IMR-90 (cell line): ENCODE data around the gene MIEN1. TPM values are rescaled to one million over a fixed set of nuclear protein-coding genes. Genes with fewer than 3 reads are reported as not detected.

ENCODE experiments used
- ATAC-seq: fragments of 200-7000 bp; cut with Tn5 transposase; 2 replicates; pipeline ENCODE4 v1.9.1; 2020; ENCODE audit warnings: low read depth, mild to moderate bottlenecking, moderate library complexity
- BruUV-seq: library from RNA; stranded (reverse); fragments of 400-500 nt; replicated peaks from 2 replicates; lab custom pipeline; 2021; lab: Mats Ljungman, UMichigan
- CTCF ChIA-PET: fragments of 300-600 bp; formaldehyde crosslinking; extraction: SDS; loops from one replicate; lab custom pipeline; 2021; ENCODE audit warnings: antibody characterized with exemption; lab: Yijun Ruan, JAX
- POLR2A ChIA-PET: fragments of 300-600 bp; sonication (Branson Sonifier 250); formaldehyde crosslinking; loops from one replicate; lab custom pipeline; 2022; ENCODE audit warnings: antibody characterized with exemption; ENCODE audit not compliant: unreplicated experiment; lab: Charles Lee
- DNase-seq: peaks from one replicate; pipeline ENCODE4 v3.0.0; 2013
- H2AFZ ChIP-seq: replicated peaks from 2 replicates; pipeline ENCODE3; 2013; ENCODE audit warnings: low read length, mild to moderate bottlenecking; ENCODE audit not compliant: poor library complexity
- H2AK5ac ChIP-seq: 2 replicates; pipeline ENCODE4 v1.6.1; 2013; ENCODE audit warnings: low read depth, low read length, inconsistent platforms
- H2AK9ac ChIP-seq: replicated peaks from 2 replicates; pipeline ENCODE3; 2013; ENCODE audit warnings: mild to moderate bottlenecking, low read depth, low read length, moderate library complexity; ENCODE audit not compliant: poor library complexity
- H2BK120ac ChIP-seq: 2 replicates; pipeline ENCODE4 v1.6.1; 2013; ENCODE audit warnings: low read depth, low read length, inconsistent platforms
- H2BK15ac ChIP-seq: 3 replicates; pipeline ENCODE4 v1.6.1; 2013; ENCODE audit warnings: low read depth, low read length, inconsistent platforms
- H2BK20ac ChIP-seq: 2 replicates; pipeline ENCODE4 v1.6.1; 2013; ENCODE audit warnings: low read depth, mild to moderate bottlenecking, inconsistent platforms, low read length, moderate library complexity
- H2BK5ac ChIP-seq: 2 replicates; pipeline ENCODE4 v1.6.1; 2013; ENCODE audit warnings: mild to moderate bottlenecking, low read depth, low read length, inconsistent platforms; ENCODE audit not compliant: poor library complexity, severe bottlenecking
- H3K14ac ChIP-seq: replicated peaks from 2 replicates; pipeline ENCODE4 v1.6.1; 2013; ENCODE audit warnings: low read depth, low read length, inconsistent platforms
- H3K18ac ChIP-seq: 2 replicates; pipeline ENCODE4 v1.6.1; 2013; ENCODE audit warnings: low read depth, low read length, control low read depth
- H3K23ac ChIP-seq: 2 replicates; pipeline ENCODE4 v1.6.1; 2013; ENCODE audit warnings: low read depth, low read length, inconsistent platforms
- H3K27ac ChIP-seq: 2 replicates; pipeline ENCODE4 v1.5.1; 2013; ENCODE audit warnings: mild to moderate bottlenecking, control low read depth, low read length; ENCODE audit not compliant: insufficient read depth
- H3K27me3 ChIP-seq: 2 replicates; pipeline ENCODE4 v1.6.1; 2013; ENCODE audit warnings: low read length; ENCODE audit not compliant: control insufficient read depth, insufficient read depth
- H3K36me3 ChIP-seq: 2 replicates; pipeline ENCODE4 v1.6.1; 2013; ENCODE audit warnings: low read length, mixed read lengths; ENCODE audit not compliant: control insufficient read depth, insufficient read depth
- H3K4ac ChIP-seq: 2 replicates; pipeline ENCODE4 v1.6.1; 2013; ENCODE audit warnings: low read depth, low read length, inconsistent platforms
- H3K4me1 ChIP-seq: 2 replicates; pipeline ENCODE4 v1.6.1; 2013; ENCODE audit warnings: low read length, mixed read lengths; ENCODE audit not compliant: control insufficient read depth, insufficient read depth
- H3K4me2 ChIP-seq: 2 replicates; pipeline ENCODE4 v1.6.1; 2013; ENCODE audit warnings: low read depth, mild to moderate bottlenecking, control low read depth, low read length, moderate library complexity
- H3K4me3 ChIP-seq: 2 replicates; pipeline ENCODE4 v1.5.1; 2013; ENCODE audit warnings: low read depth, mild to moderate bottlenecking, control low read depth, low read length, moderate library complexity; ENCODE audit not compliant: insufficient read depth
- H3K56ac ChIP-seq: 2 replicates; pipeline ENCODE4 v1.6.1; 2013; ENCODE audit warnings: low read length, inconsistent platforms; ENCODE audit not compliant: insufficient read depth; ENCODE audit errors: extremely low read depth
- H3K79me1 ChIP-seq, 2 experiments: 2 replicates each; pipeline ENCODE4 v1.6.1; 2013; ENCODE audit warnings: low read length in 2 of 2, inconsistent platforms in 1 of 2, low read depth in 1 of 2
- H3K9ac ChIP-seq: 2 replicates; pipeline ENCODE4 v1.6.1; 2013; ENCODE audit warnings: low read depth, low read length, control low read depth
- H3K9me1 ChIP-seq: 2 replicates; pipeline ENCODE4 v1.6.1; 2013; ENCODE audit warnings: low read length, inconsistent platforms; ENCODE audit not compliant: insufficient read depth
- H3K9me3 ChIP-seq: 2 replicates; pipeline ENCODE4 v1.6.1; 2013; ENCODE audit warnings: low read length; ENCODE audit not compliant: control insufficient read depth, insufficient read depth
- H4K20me1 ChIP-seq: 2 replicates; pipeline ENCODE4 v1.6.1; 2013; ENCODE audit warnings: low read length, inconsistent platforms; ENCODE audit not compliant: insufficient read depth
- H4K5ac ChIP-seq: 2 replicates; pipeline ENCODE4 v1.6.1; 2013; ENCODE audit warnings: mild to moderate bottlenecking, low read depth, low read length, control low read depth
- H4K8ac ChIP-seq, 2 experiments: 2 replicates each; pipeline ENCODE4 v1.6.1; 2013; ENCODE audit warnings: low read depth in 2 of 2, low read length in 2 of 2, control low read depth in 1 of 2, inconsistent platforms in 1 of 2
- H4K91ac ChIP-seq: 2 replicates; pipeline ENCODE4 v1.6.1; 2013; ENCODE audit warnings: low read depth, low read length, inconsistent platforms; ENCODE audit not compliant: insufficient read depth
- BHLHE40 ChIP-seq: fragments of 150-350 bp; IDR thresholded peaks from 2 replicates; pipeline ENCODE4 v1.6.1; 2016; ENCODE audit warnings: mild to moderate bottlenecking, low read depth, low read length
- CHD1 ChIP-seq: IDR thresholded peaks from 2 replicates; pipeline ENCODE4 v1.6.1; 2012; ENCODE audit warnings: low read depth, low read length, improper control_type of control experiment
- MAFK ChIP-seq: IDR thresholded peaks from 2 replicates; pipeline ENCODE4 v1.6.1; 2012; ENCODE audit warnings: low read depth, low read length, improper control_type of control experiment
- MAZ ChIP-seq: IDR thresholded peaks from 2 replicates; pipeline ENCODE4 v1.6.1; 2012; ENCODE audit warnings: low read depth, mild to moderate bottlenecking, low read length, improper control_type of control experiment, moderate library complexity, borderline replicate concordance
- MXI1 ChIP-seq: IDR thresholded peaks from 2 replicates; pipeline ENCODE4 v1.6.1; 2012; ENCODE audit warnings: low read depth, mild to moderate bottlenecking, low read length, moderate library complexity, borderline replicate concordance
- NFE2L2 ChIP-seq: fragments of 150-350 bp; IDR thresholded peaks from 2 replicates; pipeline ENCODE4 v1.6.1; 2016; ENCODE audit warnings: low read depth, mild to moderate bottlenecking, low read length
- POLR2A ChIP-seq: IDR thresholded peaks from 2 replicates; pipeline ENCODE4 v1.6.1; 2012; ENCODE audit warnings: mild to moderate bottlenecking, low read depth, low read length
- RAD21 ChIP-seq: IDR thresholded peaks from 2 replicates; pipeline ENCODE4 v1.6.1; 2012; ENCODE audit warnings: low read length, improper control_type of control experiment
- RCOR1 ChIP-seq: IDR thresholded peaks from 2 replicates; pipeline ENCODE4 v1.6.1; 2012; ENCODE audit warnings: mild to moderate bottlenecking, low read length, improper control_type of control experiment; ENCODE audit not compliant: insufficient replicate concordance
- RFX5 ChIP-seq: IDR thresholded peaks from 2 replicates; pipeline ENCODE4 v1.8.0; 2012; ENCODE audit warnings: low read depth, mild to moderate bottlenecking, low read length, moderate library complexity
- SMC3 ChIP-seq: fragments of 150-350 bp; IDR thresholded peaks from 2 replicates; pipeline ENCODE4 v1.6.1; 2016; ENCODE audit warnings: low read depth, mild to moderate bottlenecking, antibody characterized with exemption, low read length, moderate library complexity
- WGBS, 2 experiments: methylation state at CpG; one replicate each; pipeline versions ENCODE4 v1.1.5 to v1.1.7; 2013; ENCODE audit warnings: missing lambda C conversion rate in 2 of 2; ENCODE audit not compliant: insufficient read length in 1 of 2; ENCODE audit errors: extremely low coverage in 2 of 2; 5-methylcytosine and 5-hydroxymethylcytosine counted together
- dilution Hi-C: fragments of 300-500 bp; cut with HindIII; formaldehyde crosslinking; loops from one replicate; pipeline ENCODE4 v1.14.3; 2018; ENCODE audit warnings: low sequenced_read_pairs; ENCODE audit not compliant: unreplicated experiment
- in situ Hi-C: fragments of 300-500 bp; cut with MboI; formaldehyde crosslinking; loops from 3 replicates; pipeline ENCODE4 v1.14.3; 2019; ENCODE audit warnings: low sequenced_read_pairs, inconsistent platforms, mixed read lengths
- intact Hi-C: fragments of 100-400 bp; cut with micrococcal nuclease; formaldehyde crosslinking; loops from 2 replicates; pipeline ENCODE4 v1.10.0; 2022
- polyA plus RNA-seq, 3 experiments: library from polyadenylated mRNA; depleted of rRNA; stranded (reverse); fragments of >200 nt; gene quantifications; 2 replicates each; pipeline ENCODE4 v1.2.3, GENCODE V29; 2012; ENCODE audit warnings: low replicate concordance in 1 of 3
- total RNA-seq: library from RNA; depleted of rRNA; stranded (reverse); fragments of >200 nt; gene quantifications from 2 replicates; pipeline ENCODE4 v1.2.3, GENCODE V29; 2012
- TF ChIP-seq, protein P1 (sequence below): fragments of 150-350 bp; IDR thresholded peaks from 2 replicates; pipeline ENCODE4 v1.6.1; 2017; ENCODE audit warnings: mild to moderate bottlenecking, antibody characterized with exemption, low read length, low read depth
- TF ChIP-seq, protein P2 (sequence below): conservative IDR thresholded peaks from 2 replicates; pipeline ENCODE4 v1.5.1; 2012; ENCODE audit warnings: mild to moderate bottlenecking, low read depth, low read length, improper control_type of control experiment

MIEN1 gene
- total and polyA plus RNA-seq, 2 of the 4 experiments (the other 2 are of a cell fraction) = 20.3 to 75.6 TPM

DNA sequence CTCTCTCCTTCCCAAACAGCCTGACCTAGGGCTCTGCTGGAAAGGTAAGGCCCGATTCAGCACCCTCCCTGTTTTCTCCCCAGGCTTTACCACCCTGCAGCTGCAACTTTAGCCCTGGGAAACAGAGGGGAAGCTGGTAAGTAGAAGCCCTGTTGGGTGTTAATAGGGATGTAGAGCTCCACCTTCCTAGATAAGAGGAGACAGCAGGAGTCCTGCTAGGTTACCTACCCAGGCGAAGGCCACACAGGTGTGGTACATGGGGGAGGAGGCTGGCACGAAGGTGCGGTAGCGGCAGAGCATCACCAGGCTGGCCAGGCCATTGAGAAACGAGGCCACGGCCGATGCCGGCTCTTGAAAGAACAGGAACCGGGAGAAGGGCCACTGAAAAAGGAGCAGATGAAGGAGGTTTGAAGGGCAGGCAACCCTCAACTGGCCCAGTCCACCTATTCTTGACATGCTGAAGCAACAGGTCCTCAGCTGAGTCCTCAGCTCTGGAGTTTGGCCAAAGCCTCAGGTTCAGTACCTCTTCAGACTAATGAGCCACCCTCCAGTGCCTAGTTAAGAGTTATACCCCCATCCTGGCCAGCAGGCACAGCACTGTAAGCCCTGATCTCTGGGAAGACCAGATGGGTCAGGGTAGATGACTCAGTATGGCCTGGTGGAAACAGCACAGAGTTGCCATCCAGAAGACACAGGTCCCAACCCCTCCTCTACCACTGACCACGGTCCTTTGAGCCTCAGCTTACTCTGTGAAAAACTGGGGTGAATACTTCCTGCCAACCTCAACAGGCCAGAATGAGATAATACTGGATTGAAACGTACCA, 45.8 kb downstream of the MIEN1 start:
- dilution Hi-C loops = no loop called here
- H3K36me3 ChIP-seq = peaks cover 8% of the 10 kb centered on the region
- no peaks in the 10 kb centered on the region for H4K20me1 ChIP-seq
- H3K23ac ChIP-seq = no peak overlapping the region
- H3K4me2 ChIP-seq = no peak overlapping the region
- peaks cover 8 to 16% of the 10 kb centered on the region in 2 experiments for H3K79me1 ChIP-seq
- H3K4ac ChIP-seq = no peak overlapping the region
- CTCF ChIA-PET = interaction anchor here (1.0 kb wide), 1 partner anchor 16 kb away, joined by 3 read pairs; no protein-coding TSS in a partner anchor
- H3K9me3 ChIP-seq = no peaks in the 10 kb centered on the region
- no peak overlapping the region for H2BK120ac ChIP-seq
- peaks cover 8% of the 10 kb centered on the region for H3K9me1 ChIP-seq
- no peak overlapping the region for H4K5ac ChIP-seq
- H3K27me3 ChIP-seq = no peaks in the 10 kb centered on the region
- H2AK9ac ChIP-seq = no peak overlapping the region
- no peak for ATAC-seq
- H3K14ac ChIP-seq = no peak overlapping the region
- H3K9ac ChIP-seq = no peak overlapping the region
- no peak overlapping the region for H4K91ac ChIP-seq
- BruUV-seq = no TSS peak
- no peak overlapping the region for H2BK5ac ChIP-seq
- H2BK20ac ChIP-seq = no peak overlapping the region
- in situ Hi-C loops = no loop called here
- H2AK5ac ChIP-seq = no peak overlapping the region
- DNase-seq = no peak
- H3K56ac ChIP-seq = no peak overlapping the region
- TF ChIP-seq NFE2L2 (no peak), CHD1 (no peak), RFX5 (no peak), MXI1 (no peak), POLR2A (no peak), RCOR1 (no peak), BHLHE40 (no peak), MAFK (no peak), MAZ (no peak), RAD21 (no peak), SMC3 (no peak)
- TF ChIP-seq, protein P1, sequence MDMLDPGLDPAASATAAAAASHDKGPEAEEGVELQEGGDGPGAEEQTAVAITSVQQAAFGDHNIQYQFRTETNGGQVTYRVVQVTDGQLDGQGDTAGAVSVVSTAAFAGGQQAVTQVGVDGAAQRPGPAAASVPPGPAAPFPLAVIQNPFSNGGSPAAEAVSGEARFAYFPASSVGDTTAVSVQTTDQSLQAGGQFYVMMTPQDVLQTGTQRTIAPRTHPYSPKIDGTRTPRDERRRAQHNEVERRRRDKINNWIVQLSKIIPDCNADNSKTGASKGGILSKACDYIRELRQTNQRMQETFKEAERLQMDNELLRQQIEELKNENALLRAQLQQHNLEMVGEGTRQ = no peak
- TF ChIP-seq, protein P2, sequence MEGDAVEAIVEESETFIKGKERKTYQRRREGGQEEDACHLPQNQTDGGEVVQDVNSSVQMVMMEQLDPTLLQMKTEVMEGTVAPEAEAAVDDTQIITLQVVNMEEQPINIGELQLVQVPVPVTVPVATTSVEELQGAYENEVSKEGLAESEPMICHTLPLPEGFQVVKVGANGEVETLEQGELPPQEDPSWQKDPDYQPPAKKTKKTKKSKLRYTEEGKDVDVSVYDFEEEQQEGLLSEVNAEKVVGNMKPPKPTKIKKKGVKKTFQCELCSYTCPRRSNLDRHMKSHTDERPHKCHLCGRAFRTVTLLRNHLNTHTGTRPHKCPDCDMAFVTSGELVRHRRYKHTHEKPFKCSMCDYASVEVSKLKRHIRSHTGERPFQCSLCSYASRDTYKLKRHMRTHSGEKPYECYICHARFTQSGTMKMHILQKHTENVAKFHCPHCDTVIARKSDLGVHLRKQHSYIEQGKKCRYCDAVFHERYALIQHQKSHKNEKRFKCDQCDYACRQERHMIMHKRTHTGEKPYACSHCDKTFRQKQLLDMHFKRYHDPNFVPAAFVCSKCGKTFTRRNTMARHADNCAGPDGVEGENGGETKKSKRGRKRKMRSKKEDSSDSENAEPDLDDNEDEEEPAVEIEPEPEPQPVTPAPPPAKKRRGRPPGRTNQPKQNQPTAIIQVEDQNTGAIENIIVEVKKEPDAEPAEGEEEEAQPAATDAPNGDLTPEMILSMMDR = no peak
- H2BK15ac ChIP-seq = no peak overlapping the region
- intact Hi-C loops = no loop called here
- H3K27ac ChIP-seq = no peak overlapping the region
- POLR2A ChIA-PET = no interaction called here
- peaks cover 9% of the 10 kb centered on the region for H3K4me1 ChIP-seq
- H4K8ac ChIP-seq = no peak overlapping the region
- no peak overlapping the region for H3K4me3 ChIP-seq
- 90% methylated on average over 5 of the region's 12 CpGs; no CpG with 5 or more reads in 1 of the 2 experiments for WGBS, 2 experiments
- H2AFZ ChIP-seq = no peak overlapping the region
- H3K18ac ChIP-seq = no peak overlapping the region
